NOMO-1 treated with dmso at 0.1 percent for 144 hours (cell line): ENCODE results near the gene COL6A3.
"Not testable (repeated sequence)": the region's sequence is repeated elsewhere in the genome, so short reads cannot be mapped to it uniquely, and the experiment has no call there.

Source experiments
- DNase-seq: peaks from one replicate; lab custom pipeline; 2025; ENCODE audit not compliant: unreplicated experiment; lab: John Stamatoyannopoulos, UW

The COL6A3 gene

GRCh38 chr2:237412988-237413776 lies 782 bp downstream of the COL6A3 start:
- DNase-seq, result no peak

DNA sequence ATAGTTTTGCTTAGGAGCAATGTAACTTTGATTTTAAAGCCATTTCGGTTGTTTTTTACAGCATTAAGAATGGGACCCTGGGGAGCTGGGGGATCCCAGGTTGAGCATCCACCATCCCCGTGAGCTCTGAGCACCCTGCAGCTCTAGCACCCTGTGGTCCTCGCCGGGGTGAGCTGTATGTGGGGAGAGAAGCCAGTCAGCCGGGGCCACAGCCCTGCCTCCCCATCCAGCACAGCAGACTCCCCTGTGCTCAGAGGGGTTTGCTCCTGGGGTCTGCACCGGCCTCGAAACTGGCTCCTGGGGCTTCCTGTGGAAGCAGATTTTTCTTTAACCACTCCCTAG lies 1.3 kb downstream of the COL6A3 start:
- DNase-seq, result no peak

GRCh38 chr2:237411683-237412423 lies 2.1 kb downstream of the COL6A3 start:
- DNase-seq, result no peak

DNA sequence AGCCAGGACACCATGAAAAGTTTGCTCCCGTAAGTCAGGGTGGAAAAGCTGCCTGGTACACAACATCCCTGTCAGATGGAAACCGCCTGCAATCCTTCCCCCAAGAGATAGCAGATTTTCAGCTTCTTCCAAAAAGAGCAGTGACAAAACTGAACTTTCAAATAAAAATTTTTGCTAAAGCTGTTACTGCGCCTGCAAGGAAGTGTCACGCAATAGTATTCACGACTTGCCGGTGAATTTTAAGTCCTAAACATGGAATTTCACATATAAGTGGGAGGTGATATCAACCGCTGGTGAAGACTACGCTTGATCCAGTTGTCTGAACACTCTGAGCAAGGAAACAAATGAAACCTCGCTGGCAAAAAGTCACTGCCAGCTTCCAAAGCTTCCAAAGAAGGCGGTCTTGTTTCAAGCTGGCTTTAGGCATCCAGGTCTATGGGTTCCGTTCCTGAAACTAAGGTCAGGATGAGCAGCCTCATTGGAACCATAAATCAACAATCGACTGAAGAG lies 2.8 kb downstream of the COL6A3 start:
- no peak for DNase-seq

GRCh38 chr2:237409263-237409662 lies 4.7 kb downstream of the COL6A3 start:
- DNase-seq, result not testable (repeated sequence)

DNA sequence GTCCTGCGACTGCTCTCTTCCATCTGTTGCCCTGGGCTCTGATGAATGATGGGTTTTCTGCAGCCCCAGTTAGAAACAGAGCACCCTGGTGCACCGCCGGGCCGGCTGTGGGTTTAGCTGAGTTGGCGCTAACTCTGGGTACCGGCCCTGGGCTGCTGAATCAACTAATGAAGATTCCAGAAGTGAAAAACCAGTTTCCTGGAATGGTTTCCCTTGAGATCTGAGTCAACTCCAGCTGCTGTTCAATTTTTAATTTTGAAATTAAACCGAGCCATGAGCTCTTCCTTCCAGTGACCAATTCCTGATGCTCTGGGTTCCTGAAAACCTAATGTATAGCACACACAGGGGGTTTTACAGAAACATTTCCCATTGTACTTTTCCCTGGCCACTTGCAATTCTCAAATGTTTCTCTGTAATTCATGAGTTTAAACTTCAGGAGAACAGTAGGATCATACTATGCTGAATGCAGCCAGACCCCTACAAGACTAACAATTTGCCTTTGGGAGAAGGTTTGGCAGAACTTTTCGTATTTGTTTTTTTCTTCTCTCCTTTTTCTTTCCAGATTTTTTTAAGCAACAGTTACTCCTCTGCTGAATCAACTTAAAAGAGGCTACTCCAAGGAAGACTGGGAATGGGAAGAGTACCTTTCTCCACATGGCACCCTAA lies 5.5 kb downstream of the COL6A3 start:
- DNase-seq, result no peak

DNA sequence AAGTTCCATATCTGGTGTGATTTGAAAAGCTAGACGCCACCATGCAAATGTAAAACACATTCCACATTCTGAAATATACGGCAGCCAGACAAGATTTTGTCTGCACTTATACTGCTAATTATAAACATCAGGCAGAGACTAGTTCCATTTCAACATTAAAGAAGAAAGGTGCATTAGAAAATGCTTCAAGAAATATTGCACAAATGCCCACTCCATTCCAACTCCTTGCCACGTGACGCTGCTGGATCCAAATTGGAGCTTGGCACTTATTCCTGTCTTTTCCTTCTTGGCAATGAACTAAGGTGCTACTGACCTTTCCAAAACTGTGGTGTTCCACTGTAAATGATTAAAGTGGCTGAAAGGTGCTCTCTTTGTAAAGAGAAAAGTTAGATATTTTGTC lies 6.3 kb downstream of the COL6A3 start:
- no peak for DNase-seq

- DNase-seq, result no peak
Measured at GRCh38 chr2:237406371-237406895, 7.5 kb downstream of the COL6A3 start.

DNA sequence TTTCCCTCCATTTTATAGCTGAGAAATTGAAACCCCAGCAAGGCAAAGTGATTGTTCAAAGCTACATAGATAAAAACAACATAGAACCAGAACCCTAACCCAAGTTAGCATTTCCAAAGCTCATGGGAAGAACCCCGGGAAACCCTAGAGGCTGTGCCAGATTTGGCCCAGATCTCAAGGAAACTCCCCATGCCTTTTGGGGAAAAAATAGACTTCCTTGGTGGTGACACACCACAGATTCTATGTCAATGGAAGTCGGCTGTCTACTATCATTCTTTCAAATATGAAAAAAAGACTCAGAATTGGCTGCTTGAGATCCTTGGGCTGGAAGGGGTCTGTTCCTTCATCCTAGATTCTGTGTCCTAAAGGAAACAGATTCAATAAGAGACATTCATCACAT lies 8.4 kb downstream of the COL6A3 start:
- DNase-seq, result no peak

- DNase-seq, result no peak
Measured at GRCh38 chr2:237405006-237405559, 8.9 kb downstream of the COL6A3 start.

DNA sequence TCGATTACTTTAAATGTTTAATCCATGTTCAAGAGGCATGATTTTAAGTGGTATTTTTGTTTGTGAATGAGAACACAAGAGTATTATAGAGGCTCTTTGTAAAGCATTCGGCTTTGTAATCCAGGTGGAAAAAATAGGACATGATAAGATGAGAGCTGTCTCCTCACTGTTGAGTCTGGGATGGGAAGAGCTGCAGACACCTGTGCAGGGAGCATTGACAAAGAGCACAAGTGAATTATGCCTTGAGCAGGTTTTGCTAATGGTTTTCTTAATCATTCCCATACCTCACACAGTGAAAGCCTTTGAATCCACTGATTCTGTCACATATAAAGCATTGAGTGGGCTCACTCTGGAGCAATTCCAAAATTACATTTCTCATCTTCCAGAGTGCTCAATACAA lies 9.6 kb downstream of the COL6A3 start:
- no peak for DNase-seq

DNA sequence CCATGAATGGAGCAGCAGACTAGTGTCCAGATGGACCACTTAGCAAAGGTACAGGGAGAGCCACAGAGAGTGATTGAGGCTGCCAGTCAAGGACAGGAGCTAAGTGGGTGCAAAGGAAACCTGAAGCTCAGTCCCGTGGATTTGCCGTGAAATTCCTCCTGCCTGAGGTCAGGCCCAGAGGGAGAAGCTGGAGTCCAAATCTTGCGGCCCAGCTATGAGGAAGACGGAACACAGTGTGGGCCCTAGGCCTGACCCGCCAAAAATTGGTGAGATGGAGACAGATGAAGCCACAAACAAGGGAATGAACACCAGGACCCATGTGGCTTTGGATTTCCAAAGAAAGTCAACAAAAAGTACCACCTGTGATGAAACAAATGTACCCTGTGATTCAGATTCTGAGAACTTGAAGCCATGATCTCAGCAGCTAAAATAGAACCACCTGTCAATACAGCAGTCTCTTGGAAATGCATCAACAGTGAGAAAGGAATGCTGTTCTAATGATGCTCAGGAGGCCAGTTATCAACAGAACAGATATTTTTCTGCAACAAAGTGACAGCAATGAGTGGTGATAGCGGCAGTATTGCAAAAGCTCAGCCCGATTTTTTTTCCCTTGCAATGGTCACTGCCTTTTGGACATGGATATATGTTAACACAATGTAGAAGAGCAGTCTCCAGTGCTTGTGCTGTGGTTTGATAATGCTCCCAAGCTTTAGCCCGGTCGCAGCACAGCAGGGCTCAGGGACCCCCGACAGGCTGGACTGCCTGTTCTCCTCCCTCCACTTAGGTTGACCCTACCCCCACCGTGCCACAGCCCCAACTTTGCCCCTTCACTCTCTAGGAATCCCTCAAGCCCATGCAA lies 10.7 kb downstream of the COL6A3 start:
- DNase-seq, result no peak

GRCh38 chr2:237400199-237400598 lies 13.8 kb downstream of the COL6A3 start:
- DNase-seq, result no peak

DNA sequence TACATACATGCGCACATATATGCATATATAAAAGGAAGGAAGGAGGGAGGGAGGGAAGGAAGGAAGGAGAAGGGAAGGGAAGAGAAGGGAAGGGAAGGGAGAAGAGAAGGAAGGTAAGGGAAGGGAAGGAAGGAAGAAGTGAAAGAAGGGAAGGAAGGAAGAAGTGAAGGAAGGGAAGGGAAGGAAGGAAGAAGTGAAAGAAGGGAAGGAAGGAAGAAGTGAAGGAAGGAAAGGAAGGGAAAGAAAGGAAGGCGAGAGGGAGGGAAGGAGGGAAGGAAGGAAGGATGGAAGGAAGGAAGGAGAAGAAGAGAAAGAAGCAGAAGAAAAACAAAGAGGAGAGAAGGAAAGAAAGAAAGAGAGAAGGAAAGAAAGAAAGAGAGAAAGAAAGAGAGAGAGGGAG lies 16.9 kb downstream of the COL6A3 start:
- DNase-seq, result no peak

DNA sequence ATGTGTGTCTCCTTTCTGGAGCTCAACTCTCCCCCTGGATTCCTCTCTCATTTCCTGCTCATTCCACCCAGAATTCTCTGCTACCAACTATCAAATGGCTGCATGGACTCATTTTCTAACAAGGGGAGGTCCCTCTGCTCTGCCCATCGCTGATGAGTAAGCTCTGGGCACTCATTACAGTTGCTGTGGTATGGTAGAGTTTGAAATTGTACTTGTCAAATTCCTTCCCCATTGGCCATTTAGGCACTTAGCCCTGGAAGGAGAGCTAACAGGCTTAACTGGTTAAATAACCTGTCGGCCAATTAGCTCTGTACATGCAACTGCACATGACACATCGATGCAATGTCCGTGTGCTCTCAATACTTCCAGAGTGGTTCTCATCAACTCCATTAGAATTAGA lies 20.4 kb downstream of the COL6A3 start:
- no peak for DNase-seq

DNA sequence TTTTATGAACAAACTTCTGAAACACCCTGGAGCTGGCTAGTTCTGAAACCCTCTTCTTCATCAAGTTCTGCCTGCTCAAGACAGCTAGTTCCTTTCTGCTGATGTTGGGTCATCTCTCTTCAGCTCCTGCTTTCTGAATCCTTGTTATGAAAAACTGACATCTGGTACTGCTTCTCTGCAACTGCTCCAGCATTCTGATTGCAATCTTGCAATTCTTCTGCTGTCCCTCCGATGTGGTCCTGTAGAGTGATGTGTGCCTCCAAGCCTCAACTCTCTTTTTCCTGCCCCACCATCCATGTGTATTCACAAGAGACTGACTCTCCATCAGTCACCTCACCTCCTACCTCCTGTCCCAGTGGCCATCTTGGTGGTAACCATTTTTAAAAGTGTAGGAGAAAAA lies 21.8 kb downstream of the COL6A3 start:
- no peak for DNase-seq

GRCh38 chr2:237391140-237391539 lies 22.8 kb downstream of the COL6A3 start:
- DNase-seq, result no peak

DNA sequence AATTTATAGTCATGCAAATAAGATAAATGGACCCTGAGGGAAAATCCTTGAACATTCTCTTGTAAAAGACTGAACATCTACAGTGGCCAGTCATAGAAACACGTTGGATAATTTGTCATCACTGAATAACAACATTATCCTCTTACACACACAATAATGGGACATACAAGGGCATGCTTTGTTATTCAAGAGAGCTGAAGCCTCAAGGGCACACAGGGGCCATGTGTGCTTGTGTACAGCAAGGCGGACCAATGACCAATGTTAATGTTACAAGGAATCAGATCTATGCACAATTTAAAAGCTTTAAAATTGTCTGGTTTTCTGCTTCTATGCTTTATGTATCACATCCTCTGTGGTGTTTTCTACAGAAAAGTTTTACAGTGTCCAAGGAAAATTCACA lies 23.7 kb downstream of the COL6A3 start:
- DNase-seq, result no peak

DNA sequence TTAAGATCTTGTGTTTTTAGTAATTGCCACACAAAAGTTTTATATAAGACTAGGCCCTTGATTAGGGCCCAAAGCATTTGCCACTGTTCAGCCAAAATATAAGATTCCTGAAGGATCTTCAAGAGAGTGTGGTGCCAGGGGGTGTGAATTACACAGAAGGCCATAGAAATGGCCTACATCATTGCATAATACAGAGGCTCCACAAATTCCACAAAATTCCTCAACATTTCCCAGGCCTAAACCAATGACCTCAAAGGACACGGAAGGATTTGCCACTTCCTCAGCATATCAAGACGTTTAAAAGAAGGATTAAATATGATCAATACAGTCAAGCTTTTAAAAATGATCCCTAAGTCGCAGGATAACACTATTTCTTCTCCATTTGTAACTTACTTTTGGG lies 24.1 kb downstream of the COL6A3 start:
- DNase-seq, result no peak

DNA sequence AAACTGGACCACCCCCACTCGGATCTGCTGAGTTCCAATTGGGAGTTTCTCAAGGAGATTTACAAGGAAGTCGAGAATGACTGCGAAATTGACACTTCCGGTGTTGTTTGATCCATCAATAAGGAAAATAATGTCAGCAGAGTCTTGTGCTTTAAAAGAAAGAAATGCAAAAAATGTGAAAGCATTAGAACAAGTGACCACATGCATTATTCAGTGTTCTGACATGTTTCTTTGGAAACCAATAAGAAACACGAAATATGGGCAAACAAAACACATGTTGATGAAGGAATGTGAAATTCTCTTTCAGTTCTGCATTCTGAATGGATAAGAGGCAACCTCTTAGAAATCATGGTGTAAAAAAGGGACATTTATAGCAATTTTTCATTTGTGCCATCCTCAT lies 25.9 kb downstream of the COL6A3 start:
- DNase-seq, result no peak

- DNase-seq, result no peak
Measured at GRCh38 chr2:237384672-237385020, 29.3 kb downstream of the COL6A3 start.
